A673 (cell line): ENCODE measurements around the gene KCNK7. TPM values are rescaled to one million over a fixed set of nuclear protein-coding genes. Genes with fewer than 3 reads are reported as not detected.
"Not testable (repeated sequence)": the region's sequence is repeated elsewhere in the genome, so short reads cannot be mapped to it uniquely, and the experiment has no call there.

Experiments
- BruUV-seq: library from RNA; stranded (reverse); fragments of 400-500 nt; replicated peaks from 2 replicates; lab custom pipeline; 2021; lab: Mats Ljungman, UMichigan
- CTCF ChIA-PET: fragments of 300-600 bp; sonication (Branson Sonifier 250); formaldehyde crosslinking; loops from one replicate; lab custom pipeline; 2022; ENCODE audit warnings: antibody characterized with exemption; lab: Charles Lee
- POLR2A ChIA-PET: fragments of 300-600 bp; sonication (Branson Sonifier 250); formaldehyde crosslinking; loops from one replicate; lab custom pipeline; 2022; ENCODE audit warnings: antibody characterized with exemption; ENCODE audit not compliant: low non-redundant PET; lab: Charles Lee
- DNase-seq: peaks from one replicate; pipeline ENCODE4 v3.0.0-alpha.2; 2015; ENCODE audit warnings: low spot score
- H3K27ac ChIP-seq: fragments of 200-600 bp; sonication (generic); 2 replicates; pipeline ENCODE4 v1.5.1; 2016; ENCODE audit warnings: mixed run types, low read depth, mild to moderate bottlenecking, mixed read lengths, antibody characterized with exemption, low read length; ENCODE audit not compliant: poor library complexity, severe bottlenecking
- H3K27me3 ChIP-seq: fragments of 200-600 bp; sonication (generic); replicated peaks from 2 replicates; pipeline ENCODE4 v1.6.1; 2017; ENCODE audit warnings: mixed run types, low read depth, mild to moderate bottlenecking, mixed read lengths, antibody characterized with exemption, low read length; ENCODE audit not compliant: insufficient read depth, poor library complexity
- H3K36me3 ChIP-seq: fragments of 200-600 bp; sonication (generic); 2 replicates; pipeline ENCODE4 v1.6.1; 2016; ENCODE audit warnings: mixed run types, mild to moderate bottlenecking, mixed read lengths, antibody characterized with exemption, low read length; ENCODE audit not compliant: insufficient read depth, poor library complexity, severe bottlenecking
- H3K4me1 ChIP-seq: fragments of 200-600 bp; sonication (generic); 2 replicates; pipeline ENCODE4 v1.6.1; 2017; ENCODE audit warnings: mixed run types, mild to moderate bottlenecking, mixed read lengths, antibody characterized with exemption, low read length; ENCODE audit not compliant: insufficient read depth, poor library complexity, severe bottlenecking
- H3K4me3 ChIP-seq: fragments of 200-600 bp; sonication (generic); 2 replicates; pipeline ENCODE4 v1.5.1; 2016; ENCODE audit warnings: low read depth, mixed run types, mild to moderate bottlenecking, mixed read lengths, low read length; ENCODE audit not compliant: poor library complexity, severe bottlenecking
- H3K9me3 ChIP-seq: fragments of 200-600 bp; sonication (generic); 2 replicates; pipeline ENCODE4 v1.6.1; 2016; ENCODE audit warnings: mixed run types, low read depth, mild to moderate bottlenecking, mixed read lengths, antibody characterized with exemption, low read length; ENCODE audit not compliant: poor library complexity, severe bottlenecking
- CTCF ChIP-seq: fragments of 300-800, 200-600 bp; sonication (generic); conservative IDR thresholded peaks from 2 replicates; pipeline ENCODE4 v1.5.1; 2017; ENCODE audit warnings: low read depth, mild to moderate bottlenecking, antibody characterized with exemption, low read length, moderate library complexity, mixed read lengths
- EZH2 ChIP-seq: fragments of 200-600 bp; sonication (generic); IDR thresholded peaks from 2 replicates; pipeline ENCODE4 v1.6.1; 2017; ENCODE audit warnings: borderline replicate concordance, low read depth, mild to moderate bottlenecking, mixed read lengths, antibody characterized with exemption, low read length; ENCODE audit not compliant: poor library complexity, severe bottlenecking
- intact Hi-C: fragments of 100-400 bp; cut with micrococcal nuclease; formaldehyde crosslinking; loops from one replicate; pipeline ENCODE4 v1.10.0; 2022; ENCODE audit not compliant: unreplicated experiment
- total RNA-seq: library from RNA; stranded (reverse); gene quantifications from 2 replicates; pipeline ENCODE4 v1.2.3, GENCODE V29; 2021

KCNK7 gene
- total RNA-seq, 1 experiment from 2014 or later: 2.3 TPM

GRCh38 chr11:65640483-65641296, 45.1 kb upstream of the KCNK7 start:
- H3K4me1 ChIP-seq: peaks cover 11% of the 10 kb centered on the region
- TF ChIP-seq EZH2 (no peak), CTCF (no peak)
- H3K27me3 ChIP-seq: no peaks in the 10 kb centered on the region
- H3K27ac ChIP-seq: no peak overlapping the region
- DNase-seq: no peak
- no peaks in the 10 kb centered on the region for H3K9me3 ChIP-seq
- ChIA-PET POLR2A (no interaction called here), CTCF (no interaction called here)
- intact Hi-C loops: no loop called here
- no peak overlapping the region for H3K4me3 ChIP-seq
- peaks cover 10% of the 10 kb centered on the region for H3K36me3 ChIP-seq
- no TSS peak for BruUV-seq

- H3K4me3 ChIP-seq: no peak overlapping the region
- CTCF ChIA-PET: no interaction called here
- H3K36me3 ChIP-seq: peaks cover 19% of the 10 kb centered on the region
- no peak for DNase-seq
- intact Hi-C loops: no loop called here
- TF ChIP-seq CTCF (no peak), EZH2 (no peak)
- H3K27me3 ChIP-seq: no peaks in the 10 kb centered on the region
- BruUV-seq: no TSS peak
- POLR2A ChIA-PET: no interaction called here
- H3K4me1 ChIP-seq: peaks cover 11% of the 10 kb centered on the region
- H3K9me3 ChIP-seq: no peaks in the 10 kb centered on the region
- H3K27ac ChIP-seq: no peak overlapping the region
Observed at GRCh38 chr11:65639623-65640482, 44.3 kb upstream of the KCNK7 start.

- CTCF ChIA-PET, H3K27me3 ChIP-seq, H3K9me3 ChIP-seq, POLR2A ChIA-PET, H3K27ac ChIP-seq, BruUV-seq, intact Hi-C loops, H3K4me3 ChIP-seq, DNase-seq: not testable (repeated sequence)
- peaks cover 11% of the 10 kb centered on the region for H3K4me1 ChIP-seq
- peaks cover 25% of the 10 kb centered on the region for H3K36me3 ChIP-seq
Observed at GRCh38 chr11:65639228-65639597, 43.6 kb upstream of the KCNK7 start.
